HG03460 (cell line): ENCODE results near the gene ZNF75A.

Source experiments
- ATAC-seq: cut with Tn5 transposase; IDR thresholded peaks from one replicate; pipeline ENCODE4 v1.9.1; 2021; ENCODE audit not compliant: unreplicated experiment

ZNF75A gene

DNA sequence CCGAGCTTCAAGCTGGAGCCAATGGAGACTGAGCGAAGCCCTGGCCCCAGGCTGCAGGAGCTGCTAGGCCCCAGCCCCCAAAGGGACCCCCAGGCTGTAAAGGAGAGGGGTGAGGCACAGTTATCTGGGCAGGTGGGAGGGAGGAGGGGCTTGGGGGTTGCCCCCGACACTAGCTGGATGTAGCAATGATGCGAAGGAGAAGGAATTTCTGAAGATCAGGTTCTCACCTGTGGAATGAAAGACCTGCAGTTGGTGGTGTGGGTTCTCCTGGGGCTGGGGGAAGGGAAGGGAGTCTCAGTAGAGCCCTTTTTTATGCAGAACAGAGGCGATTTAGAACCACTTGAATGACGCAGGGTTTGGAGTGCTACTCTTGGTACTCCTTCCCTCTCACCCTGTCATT lies 20.2 kb upstream of the ZNF75A start:
- ATAC-seq: no peak

DNA sequence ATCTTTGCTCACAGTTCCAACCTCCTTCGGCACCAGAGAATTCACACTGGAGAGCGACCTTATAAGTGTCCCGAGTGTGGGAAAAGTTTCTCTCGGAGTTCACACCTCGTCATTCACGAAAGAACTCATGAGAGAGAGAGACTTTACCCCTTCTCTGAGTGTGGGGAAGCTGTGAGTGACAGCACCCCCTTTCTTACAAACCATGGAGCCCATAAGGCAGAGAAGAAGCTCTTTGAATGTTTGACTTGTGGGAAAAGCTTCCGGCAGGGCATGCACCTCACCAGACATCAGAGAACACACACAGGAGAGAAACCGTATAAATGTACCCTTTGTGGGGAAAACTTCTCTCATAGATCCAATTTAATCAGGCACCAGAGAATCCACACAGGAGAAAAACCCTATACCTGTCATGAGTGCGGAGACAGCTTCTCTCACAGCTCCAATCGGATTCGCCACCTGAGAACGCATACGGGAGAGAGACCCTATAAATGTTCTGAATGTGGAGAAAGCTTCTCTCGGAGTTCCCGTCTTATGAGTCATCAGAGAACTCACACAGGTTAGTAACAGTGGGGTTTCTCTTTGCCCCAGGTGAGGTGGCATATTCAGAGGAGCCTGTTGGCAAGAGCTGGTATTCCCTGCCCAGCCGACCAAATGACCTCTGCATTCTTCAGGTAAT lies 15.2 kb upstream of the ZNF75A start:
- ATAC-seq: no peak

DNA sequence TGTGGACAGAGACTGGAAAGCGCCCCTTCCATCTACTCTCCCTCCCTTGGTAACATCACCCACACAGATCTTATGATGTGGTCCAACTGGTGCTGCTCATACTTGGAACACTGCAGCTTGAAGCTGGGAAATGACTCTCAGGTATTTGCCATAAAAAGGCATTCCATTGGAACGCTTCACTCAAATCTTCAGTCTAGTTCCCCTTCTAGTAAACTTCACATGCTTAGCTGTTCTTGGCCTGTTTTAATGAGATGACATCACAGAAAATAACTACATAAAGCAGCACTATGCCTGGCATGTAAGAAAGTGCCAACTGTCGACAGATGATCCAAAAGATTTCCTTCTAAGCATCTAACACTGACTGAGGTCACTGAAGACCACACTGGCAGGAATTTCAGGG lies 12.7 kb upstream of the ZNF75A start:
- ATAC-seq: no peak

DNA sequence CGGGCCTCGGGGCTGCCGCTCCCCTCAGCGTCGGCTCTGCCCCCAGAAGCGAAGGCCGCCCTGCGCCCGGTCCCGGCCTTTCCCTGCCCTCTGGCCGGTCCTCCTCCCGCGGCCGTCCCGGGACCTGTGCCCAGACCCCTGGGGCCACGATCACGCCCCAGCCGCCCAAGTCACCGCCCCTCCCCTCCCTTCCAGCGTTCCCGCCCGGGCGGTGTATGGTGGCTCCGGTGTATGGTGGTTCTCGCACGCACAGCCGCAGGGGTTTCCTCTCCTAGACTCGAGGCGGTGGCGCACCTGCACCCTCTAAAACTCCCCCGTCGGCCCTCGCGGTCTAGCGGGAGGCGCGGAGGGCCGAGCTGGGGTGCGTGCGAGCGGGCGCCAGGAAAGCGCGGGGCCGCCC lies 10.1 kb upstream of the ZNF75A start:
- ATAC-seq: no peak

DNA sequence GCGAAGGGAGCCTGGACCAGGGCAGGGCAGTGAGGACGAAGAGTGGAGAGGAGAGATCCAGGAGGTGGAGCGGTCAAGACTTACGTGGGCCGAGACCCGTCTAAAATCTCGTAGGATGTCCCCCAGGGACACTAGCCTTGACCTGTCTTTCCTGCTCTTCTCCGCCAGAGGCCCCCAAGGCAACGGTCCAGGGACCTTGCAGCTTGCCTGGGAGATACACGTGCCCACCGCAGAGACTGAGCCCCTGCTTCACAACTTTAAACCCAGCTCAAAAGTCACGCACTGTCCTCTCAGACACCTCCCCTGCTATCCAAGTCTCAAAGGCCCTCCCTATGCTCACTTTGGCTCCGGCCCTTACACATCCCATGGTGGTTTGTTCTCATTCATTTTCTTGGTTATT lies 9.5 kb upstream of the ZNF75A start:
- no peak for ATAC-seq

DNA sequence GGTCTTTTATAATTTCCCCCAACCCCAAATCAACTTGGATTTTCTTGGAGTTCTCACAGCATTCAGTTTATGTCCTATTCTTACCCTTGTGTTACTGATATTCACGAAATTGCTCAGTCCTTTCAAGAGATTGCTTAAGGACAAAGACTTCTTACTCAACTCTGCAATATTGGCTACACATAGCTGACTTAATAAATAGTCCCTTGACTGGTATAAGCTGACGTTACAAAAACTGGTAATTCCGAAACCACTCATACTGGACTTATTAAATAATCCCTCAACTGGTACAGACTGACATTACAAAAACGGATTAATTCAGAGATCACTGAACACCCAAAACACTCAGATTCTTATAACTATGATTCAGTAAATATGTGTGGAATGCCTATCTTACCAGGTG lies 927 bp upstream of the ZNF75A start:
- ATAC-seq: no peak

DNA sequence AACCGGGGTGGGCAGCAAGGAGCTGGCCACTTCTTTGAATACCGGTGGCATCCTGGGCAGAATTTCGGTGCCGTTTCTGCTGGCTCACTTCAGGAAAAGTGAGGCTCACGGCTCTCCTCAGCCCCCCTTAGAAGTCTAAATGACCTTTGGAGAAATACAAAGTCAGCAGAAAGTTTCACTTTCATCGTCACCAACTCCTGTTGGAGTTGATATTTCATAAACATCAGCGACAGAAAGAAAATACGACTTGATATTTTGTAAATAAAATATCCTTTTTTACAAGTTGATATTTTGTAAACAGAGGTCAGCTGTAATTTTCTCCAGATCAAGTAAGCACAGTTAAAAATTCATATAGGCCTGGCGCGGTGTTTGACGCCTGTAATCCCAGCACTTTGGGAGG lies 781 bp downstream of the ZNF75A start:
- ATAC-seq: no peak

DNA sequence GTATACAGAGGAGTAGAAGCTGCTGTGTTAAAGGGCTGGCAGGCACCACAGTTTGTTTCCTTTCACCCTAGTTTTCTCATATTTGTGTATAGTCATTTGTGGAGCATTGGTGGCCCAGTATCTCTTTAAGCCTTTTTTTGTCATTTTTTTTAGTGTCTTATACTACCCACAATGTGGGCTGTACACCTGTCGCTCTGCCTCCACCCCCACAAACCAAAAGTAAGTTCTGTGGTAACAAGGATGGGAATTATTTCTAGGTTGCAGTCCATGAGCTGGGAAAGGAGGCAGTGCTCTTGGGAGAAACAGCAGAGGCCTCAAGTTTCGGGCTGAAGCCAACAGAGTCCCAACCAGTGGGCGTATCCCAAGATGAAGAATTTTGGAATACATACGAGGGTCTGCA lies 6.2 kb downstream of the ZNF75A start:
- no peak for ATAC-seq

DNA sequence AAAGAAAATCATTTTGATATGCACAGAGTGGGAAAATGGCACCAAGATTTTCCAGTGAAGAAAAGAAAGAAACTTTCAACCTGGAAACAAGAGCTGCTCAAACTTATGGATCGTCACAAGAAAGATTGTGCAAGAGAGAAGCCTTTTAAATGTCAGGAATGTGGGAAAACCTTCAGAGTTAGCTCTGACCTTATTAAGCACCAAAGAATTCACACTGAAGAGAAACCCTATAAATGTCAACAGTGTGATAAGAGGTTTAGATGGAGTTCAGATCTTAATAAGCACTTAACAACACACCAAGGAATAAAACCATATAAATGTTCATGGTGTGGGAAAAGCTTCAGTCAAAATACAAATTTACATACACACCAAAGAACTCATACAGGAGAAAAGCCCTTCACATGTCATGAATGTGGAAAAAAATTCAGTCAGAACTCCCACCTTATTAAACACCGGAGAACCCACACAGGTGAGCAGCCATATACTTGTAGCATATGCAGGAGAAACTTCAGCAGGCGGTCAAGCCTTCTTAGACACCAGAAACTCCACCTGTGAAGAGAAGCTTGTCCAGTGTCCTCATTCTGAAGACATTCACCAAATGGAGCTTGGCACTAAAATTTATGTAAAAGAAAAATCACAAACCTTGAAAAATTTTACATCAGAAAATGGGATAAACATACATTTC lies 12.2 kb downstream of the ZNF75A start:
- ATAC-seq: no peak

DNA sequence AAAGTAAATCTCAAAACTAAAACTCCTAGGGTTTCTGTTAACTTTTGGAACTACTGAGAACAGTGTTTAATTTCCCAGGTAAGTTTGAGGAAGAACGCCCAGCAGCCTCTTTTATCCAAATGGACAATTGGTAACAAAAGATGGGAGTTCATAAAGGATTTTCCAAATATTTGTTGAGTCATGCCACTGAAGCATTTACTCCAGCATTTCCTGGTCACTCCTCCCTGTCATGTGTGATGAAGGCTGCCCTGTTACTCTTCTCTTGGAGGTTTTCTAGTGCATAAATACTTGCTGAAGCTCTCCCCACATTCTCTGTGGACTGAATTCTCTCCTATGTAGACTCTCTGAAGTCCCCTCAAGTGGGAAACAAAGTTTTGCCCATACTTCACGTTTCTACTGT lies 16.5 kb downstream of the ZNF75A start:
- ATAC-seq: no peak

DNA sequence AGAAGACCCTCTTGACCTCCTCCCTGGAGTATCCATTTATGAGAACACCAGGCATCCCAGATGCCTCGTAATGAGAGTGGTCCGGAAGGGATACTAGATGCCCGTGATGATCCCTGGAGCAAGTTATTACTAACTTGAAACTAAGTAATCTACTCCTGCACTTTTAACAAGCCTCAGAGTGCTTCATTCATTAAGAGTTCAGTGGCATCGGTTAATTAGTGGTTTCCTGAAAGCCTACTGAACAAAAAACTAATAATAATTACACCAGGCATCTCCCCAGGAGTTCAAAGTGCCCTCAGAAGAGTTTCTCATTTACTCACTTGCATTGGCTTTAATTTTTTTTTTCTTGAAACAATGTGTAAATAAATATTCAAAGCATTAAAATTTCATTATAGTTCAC lies 22.2 kb downstream of the ZNF75A start:
- no peak for ATAC-seq

DNA sequence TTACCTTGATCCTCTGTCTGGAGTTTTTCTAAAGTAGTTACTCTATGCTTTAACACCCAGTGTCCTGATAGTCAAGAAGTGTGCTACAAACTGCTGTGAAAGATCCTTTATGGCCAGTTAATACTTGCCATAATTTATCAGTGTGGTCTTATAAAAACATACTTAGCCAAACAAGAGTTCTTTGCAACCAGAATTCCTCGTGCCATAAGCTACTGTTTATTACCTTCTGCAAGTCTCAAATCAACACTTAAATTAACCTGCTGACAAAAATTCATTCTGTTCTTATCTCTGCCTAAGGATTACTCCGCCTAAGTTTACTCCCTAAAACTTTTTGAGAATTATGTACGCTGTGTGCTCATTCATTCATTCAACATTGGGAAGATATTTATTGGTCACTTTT lies 22.8 kb downstream of the ZNF75A start:
- no peak for ATAC-seq

DNA sequence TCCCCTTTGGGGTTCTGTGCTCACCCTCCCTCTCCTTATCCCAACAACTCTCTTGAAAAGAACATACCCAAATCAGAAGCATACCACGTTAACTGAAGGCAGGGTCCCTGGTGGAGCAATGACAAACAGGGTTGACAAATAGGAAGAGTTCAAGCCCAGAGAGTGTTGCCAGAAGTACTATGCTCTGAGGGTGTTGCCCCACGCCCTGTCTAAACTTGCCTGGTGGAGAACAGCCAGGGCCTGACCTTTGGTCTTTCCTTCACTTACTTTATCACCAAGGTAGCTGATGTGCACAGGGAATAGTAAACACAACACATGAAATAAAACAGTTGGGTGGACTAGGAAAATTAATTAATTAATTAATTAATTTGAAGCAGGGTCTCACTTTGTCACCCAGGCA lies 23.3 kb downstream of the ZNF75A start:
- no peak for ATAC-seq

DNA sequence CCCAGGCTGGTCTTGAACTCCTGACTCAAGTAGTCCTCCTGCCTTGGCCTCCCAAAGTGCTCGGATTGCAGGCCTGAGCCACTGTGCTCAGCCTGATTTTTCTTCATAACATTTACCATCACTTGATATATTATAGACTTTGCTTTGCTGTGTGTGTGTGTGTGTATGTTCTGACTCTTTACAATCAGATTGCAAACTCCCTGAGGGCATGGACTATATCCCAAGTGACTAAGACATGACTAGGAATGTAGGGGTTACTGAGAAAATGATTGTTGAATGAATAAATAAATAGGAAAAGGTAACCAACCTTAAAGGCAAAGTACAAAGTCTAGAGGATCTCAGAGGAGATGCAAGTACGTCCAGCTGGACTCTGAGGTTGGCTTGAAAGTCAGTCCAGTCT lies 40.7 kb downstream of the ZNF75A start:
- no peak for ATAC-seq

DNA sequence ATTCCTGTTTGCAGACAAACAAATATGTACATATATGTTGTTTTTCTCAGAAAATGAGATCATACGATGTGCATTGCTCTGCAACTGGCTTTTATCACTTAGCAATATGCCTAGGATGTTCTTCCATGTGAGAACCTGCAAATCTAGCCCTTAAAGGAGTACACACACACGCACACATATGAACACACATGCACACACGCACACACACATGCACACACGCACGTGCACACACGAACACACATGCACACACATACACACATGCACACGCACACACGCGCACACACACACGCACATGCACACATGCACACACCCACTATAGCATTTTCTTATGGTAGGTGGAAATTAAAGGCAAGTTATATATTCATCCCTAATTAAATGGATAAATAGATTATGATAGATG lies 42.3 kb downstream of the ZNF75A start:
- no peak for ATAC-seq

DNA sequence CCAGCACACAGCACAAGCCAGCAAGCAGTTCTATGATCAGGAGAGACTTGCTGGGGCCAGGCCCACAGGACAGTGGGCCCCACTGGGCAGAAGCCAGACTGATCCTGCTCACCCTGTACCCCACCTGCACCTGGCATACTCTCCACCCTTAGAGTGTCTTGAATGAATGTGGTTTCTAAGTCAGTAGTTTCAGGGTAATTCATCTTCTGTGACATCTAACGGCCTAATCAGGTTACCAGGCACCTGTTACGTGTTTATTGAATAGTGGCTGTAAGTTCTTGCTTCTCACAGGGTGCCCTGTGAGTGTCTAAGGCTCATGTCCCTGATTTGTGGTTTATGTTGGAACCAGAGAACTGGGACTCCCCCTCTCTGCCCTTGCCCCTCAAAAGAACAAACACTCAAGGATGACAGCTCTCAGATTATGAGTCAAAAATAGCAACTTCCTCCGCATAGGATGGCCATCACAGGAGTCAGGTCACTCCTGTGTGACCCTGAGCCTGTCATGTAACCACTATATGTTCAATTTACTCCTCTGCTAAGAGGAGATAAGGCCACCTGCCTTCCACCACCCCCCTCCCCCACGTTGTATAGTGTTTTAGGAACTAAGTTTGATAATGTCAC lies 43.4 kb downstream of the ZNF75A start:
- ATAC-seq: no peak

DNA sequence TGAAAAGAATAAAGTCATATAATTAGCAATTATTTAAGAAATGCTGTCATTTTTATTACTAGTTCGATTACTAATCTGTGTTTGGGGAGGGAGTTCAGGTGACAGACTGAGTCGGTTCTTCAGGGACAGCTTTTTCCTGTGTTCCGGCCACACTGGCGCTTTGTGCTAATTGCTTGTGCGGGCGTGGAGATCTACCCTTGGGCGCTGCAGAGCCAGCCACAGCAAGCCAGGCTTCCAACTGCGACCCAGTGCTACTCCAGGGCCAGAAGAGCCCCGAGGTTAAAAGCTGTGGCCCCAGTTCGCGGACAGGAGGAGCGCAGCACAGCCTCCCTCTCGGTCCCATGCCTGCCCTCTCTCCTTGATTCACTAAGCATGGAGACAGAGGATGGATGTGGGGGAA lies 43.9 kb downstream of the ZNF75A start:
- ATAC-seq: no peak

DNA sequence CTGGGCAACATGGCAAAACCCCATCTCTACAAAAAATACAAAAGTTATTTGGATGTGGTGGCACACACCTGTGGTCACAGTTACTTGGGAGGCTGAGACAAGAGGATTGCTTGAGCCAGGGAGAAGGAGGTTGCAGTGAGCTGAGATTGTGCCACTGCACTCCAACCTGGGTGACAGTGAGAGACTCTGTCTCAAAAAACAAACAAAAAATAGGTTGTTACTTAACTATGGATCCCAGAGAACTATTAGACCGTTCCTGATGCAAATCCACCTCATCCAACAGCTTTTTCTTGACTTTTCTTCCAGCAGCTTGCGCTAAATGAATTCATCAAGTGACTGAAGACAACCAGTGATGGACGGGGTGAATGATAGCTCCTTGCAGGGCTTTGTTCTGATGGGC lies 50.3 kb downstream of the ZNF75A start, which contains the start of gene OR2C1:
TSS of gene OR2C1 (plus strand) at position 301 of the 400 bp plus-strand sequence. CDS start at position 353, 52 bp downstream.
- ATAC-seq: no peak

DNA sequence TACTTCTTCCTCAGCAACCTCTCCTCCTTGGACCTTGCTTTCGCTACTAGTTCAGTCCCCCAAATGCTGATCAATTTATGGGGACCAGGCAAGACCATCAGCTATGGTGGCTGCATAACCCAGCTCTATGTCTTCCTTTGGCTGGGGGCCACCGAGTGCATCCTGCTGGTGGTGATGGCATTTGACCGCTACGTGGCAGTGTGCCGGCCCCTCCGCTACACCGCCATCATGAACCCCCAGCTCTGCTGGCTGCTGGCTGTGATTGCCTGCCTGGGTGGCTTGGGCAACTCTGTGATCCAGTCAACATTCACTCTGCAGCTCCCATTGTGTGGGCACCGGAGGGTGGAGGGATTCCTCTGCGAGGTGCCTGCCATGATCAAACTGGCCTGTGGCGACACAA lies 50.8 kb downstream of the ZNF75A start:
- ATAC-seq: no peak

DNA sequence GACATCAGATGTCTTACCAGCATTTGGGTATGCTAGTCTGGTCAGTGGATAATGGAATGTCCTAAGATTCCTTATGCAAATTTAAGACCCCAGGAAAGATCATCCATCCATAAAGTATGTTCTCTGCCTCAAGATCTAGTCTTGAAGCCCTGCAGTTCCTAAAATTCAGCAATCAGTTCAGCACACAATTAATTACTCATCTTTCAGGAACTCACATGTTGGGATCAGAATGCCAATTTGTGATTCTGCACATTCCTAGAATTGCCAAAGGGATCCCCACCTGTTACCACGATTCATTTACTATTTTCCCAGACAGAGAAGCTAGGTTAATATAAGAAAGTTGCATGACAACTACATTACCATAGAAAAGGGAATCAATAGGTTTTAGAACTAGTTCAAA lies 53.6 kb downstream of the ZNF75A start:
- ATAC-seq: no peak

DNA sequence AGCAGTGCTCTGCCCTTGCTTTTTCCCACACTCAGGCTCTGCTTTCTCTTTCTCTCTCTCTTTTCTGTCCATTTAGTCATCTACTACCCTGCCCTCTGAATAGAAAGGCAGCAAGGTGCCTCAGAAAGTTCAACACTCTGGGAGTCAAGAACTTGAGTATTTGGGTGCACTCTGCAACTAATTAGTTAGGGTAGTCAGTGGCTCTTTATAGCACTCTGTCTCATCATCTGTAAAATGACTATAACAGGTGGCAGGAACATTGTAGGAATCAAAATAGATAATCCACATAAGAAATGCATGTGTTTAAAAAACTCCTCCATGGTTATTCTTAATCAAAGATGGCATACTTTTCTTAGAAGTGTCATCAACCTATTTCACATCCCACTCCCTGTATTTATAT lies 57.6 kb downstream of the ZNF75A start:
- no peak for ATAC-seq

DNA sequence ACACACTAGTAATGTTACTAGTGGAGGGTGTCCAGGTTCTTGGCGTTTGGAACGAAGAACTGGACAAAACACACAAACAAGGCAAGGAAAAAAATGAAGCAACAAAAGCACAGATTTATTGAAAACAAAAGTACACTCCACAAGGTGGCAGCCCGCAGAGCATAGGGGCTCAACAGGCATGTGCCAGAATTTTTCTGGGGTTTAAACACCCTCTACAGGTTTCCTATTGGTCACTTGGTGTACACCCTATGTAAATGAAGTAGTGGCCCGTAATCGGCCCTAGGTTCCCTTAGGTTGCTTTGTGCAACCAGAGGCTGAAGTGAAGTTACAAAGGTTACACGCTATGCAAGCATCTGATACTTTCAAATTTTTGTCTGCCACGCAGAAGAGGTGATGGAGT lies 58.5 kb downstream of the ZNF75A start:
- no peak for ATAC-seq
